IPS-18c (cell line): ENCODE data around the gene CCS.
A peak's percentile ranks its signal among the peaks of the same experiment; 100 is the strongest.
"Not testable (repeated sequence)": the region's sequence is repeated elsewhere in the genome, so short reads cannot be mapped to it uniquely, and the experiment has no call there.

Source experiments
- H3K4me3 ChIP-seq: 2 replicates; pipeline ENCODE4 v1.7.0; 2013; ENCODE audit warnings: low read depth, mild to moderate bottlenecking, low read length, moderate library complexity; ENCODE audit not compliant: insufficient read depth
- H3K9me3 ChIP-seq: one replicate; pipeline ENCODE4 v1.6.1; 2013; ENCODE audit warnings: mild to moderate bottlenecking, low read length, moderate library complexity; ENCODE audit not compliant: control insufficient read depth, insufficient read depth

The CCS gene, protein sequence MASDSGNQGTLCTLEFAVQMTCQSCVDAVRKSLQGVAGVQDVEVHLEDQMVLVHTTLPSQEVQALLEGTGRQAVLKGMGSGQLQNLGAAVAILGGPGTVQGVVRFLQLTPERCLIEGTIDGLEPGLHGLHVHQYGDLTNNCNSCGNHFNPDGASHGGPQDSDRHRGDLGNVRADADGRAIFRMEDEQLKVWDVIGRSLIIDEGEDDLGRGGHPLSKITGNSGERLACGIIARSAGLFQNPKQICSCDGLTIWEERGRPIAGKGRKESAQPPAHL

GRCh38 chr11:66592457-66593302, at the start of gene CCS, which contains the start of gene CCDC87:
CCS (plus strand) TSS chr11:66593185; CDS start chr11:66593262, 77 bp downstream.
CCDC87 (minus strand) TSS chr11:66593063; CDS start chr11:66593015, 48 bp downstream.
- peak within 1 kb of the TSS; percentile 56 for H3K4me3 ChIP-seq
- peaks cover 4% of the 10 kb centered on the region for H3K9me3 ChIP-seq

DNA sequence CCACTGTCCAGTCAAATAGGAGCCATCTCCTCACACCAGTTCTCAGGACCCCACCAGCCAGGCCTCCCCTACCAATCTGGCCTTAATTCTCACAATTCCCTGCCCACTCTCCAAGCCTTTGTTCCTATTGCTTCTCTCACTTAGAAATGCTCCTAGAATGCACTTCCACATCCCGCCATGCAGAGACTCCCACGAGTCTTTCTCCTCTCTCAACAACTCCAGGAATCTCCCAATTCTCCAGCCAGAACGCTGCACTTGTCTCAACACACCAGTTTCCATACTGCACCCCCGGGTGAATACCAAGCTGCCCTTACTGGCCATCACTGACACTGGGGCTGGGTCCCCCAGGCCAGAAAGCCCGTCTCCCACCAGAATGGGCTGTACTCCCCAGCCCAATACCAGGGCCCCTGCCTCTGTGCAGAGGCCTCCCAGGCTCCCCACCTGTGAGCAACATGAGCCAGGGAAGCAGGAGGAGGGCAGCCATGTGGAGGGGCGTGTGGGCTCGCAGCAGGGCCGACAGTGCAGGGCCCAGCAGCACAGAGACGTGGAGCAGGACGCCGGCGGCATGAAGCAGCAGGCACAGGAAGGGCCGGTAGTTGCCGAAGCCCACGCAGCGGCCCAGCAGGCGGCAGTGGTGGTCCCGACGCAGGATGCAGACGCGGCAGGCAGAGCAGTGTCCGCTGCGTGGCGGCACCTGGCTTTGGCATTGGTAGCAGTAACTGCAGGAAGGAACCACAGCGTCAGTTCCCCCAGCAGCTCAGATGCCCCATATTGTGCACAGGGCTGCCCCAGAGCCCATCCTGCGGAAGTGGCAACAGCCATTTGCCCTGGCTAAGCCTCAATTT, 49.5 kb upstream of the CCS start:
- H3K9me3 ChIP-seq = no peaks in the 10 kb centered on the region
- H3K4me3 ChIP-seq = no peak overlapping the region

- not testable (repeated sequence) for H3K9me3 ChIP-seq
- H3K4me3 ChIP-seq = peak overlapping the region; percentile 95; the same call in 1 of the 2 replicates
Measured at GRCh38 chr11:66544952-66545351, 48.0 kb upstream of the CCS start.

- Histone ChIP-seq H3K9me3 (no peaks in the 10 kb centered on the region), H3K4me3 (peak within 1 kb of the TSS; percentile 95)
Measured at GRCh38 chr11:66545701-66546367, 47.2 kb upstream of the CCS start, which contains the start of gene ZDHHC24. ZDHHC24 (minus strand) TSS chr11:66546048; CDS start chr11:66546003, 45 bp downstream.

DNA sequence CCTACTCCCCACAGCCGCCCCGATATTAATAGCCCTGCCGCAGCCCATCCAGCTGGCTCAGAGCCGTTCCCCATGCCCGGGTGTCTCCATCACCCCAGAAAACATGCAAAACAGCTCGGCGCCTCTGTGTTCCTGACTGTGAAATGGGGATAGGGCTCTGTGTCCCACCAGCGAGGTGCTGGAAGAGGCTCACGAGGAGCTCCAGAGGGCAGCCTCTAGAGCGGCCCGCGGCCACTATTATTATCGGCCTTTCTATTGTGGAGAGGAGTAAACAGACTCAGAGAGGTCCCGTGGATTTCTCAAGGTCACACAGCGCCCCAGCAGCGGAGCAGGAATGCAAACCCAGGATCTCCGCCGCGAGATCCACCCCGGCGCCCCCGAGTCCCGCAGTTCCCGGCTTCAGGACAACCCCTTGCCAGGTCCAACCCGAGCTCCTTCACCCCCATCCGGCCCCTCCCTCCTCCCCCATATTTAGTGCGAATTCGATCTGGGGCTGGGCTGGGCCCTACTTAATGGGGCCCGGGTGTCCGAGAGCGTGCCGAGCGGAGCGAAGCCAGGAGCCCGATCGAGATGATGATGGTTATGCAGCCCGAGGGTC, 46.5 kb upstream of the CCS start, which contains the start of gene ACTN3:
TSS of gene ACTN3 (plus strand) at position 536 of the 598 bp plus-strand sequence. CDS start at position 571, 35 bp downstream.
- H3K4me3 ChIP-seq = peak within 1 kb of the TSS; percentile 95
- no peaks in the 10 kb centered on the region for H3K9me3 ChIP-seq

GRCh38 chr11:66546966-66547661, 45.9 kb upstream of the CCS start:
- peak overlapping the region; percentile 95 for H3K4me3 ChIP-seq
- no peaks in the 10 kb centered on the region for H3K9me3 ChIP-seq

GRCh38 chr11:66547662-66548009, 45.3 kb upstream of the CCS start:
- Histone ChIP-seq H3K9me3 (no peaks in the 10 kb centered on the region), H3K4me3 (peak overlapping the region; percentile 95; the same call in 1 of the 2 replicates)

DNA sequence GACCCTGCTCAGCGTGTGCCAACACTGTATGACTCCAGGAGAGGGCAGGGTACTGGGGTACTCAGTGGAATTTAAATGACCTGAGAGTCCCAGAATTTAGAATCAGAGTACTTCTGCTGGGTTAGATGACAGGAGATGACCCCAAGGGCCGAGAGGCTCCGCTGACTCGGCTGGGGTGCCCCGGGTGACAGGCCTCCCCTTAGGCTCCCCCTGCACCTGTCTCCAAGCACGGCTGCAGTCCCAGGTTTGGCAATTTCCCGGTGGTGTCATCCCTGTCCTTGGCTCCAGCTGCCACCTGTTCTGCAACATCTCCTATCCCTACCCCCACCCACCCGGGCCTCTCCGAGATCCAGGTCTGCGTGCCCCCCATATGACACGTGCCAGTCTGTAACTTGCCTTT, 44.9 kb upstream of the CCS start:
- no peak overlapping the region; the same call in 1 of the 2 replicates for H3K4me3 ChIP-seq

GRCh38 chr11:66548774-66549630, 44.0 kb upstream of the CCS start:
- Histone ChIP-seq H3K4me3 (no peak overlapping the region), H3K9me3 (no peaks in the 10 kb centered on the region)

More for the DNA sequence above, 44.9 kb upstream of the CCS start:
- no peaks in the 10 kb centered on the region for H3K9me3 ChIP-seq

DNA sequence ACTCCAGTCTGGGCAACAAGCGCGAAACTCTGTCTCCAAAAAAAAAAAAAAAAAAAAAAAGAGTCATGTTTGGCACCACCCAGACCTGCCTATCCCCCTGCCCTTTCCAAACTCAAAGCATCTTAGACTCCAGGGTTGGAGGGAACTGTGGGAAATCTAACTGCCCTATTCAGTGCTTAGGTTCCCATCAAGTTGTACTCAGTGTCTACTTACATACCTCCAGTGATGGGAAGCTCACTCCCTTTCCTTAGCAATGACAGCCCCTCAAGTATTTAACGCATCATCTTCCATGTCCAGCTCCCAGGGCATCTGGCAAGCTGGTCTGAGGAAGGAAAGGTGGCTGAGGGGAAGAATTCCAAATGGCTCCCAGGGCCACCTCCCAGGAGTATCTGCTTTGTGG, 43.3 kb upstream of the CCS start:
- H3K4me3 ChIP-seq = no peak overlapping the region
- no peaks in the 10 kb centered on the region for H3K9me3 ChIP-seq

DNA sequence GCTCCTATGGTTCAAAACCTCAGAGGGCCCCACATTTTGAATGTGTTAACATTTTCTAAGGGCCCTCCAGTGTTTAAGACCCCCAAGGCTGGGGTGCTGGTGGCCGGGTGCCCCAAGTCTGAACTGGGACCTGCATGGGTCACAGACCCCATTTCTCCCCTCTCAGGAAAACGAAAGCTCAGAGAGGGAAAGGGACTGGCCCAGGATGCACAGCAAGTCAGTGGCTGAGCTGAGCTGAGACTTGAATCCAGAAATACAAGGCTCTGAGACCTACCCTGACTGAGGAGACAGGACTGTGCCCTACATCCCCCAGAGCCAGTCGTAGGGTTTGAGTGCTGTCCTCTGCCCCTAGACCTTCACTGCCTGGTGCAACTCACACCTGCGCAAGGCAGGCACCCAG, 42.1 kb upstream of the CCS start:
- H3K9me3 ChIP-seq = no peaks in the 10 kb centered on the region

DNA sequence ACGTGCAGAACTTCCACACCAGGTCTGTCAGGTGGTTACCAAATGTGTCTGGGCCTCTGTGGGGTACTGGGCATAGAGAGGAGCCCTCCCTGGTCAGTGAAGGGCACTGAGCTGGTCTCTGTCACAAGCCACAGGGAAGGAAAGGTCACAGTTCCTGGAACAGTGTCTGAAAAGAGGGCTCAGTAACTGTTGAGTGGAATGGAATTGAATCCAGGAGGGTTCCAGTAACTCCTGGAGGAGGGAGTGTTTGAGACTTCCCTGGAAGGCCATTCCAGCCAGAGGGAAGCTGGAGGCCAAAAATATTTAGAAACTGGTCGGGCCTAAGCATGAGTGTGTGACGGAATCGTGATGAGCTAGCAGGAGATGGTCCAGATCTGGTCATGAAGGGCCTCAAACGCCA, 38.4 kb upstream of the CCS start:
- H3K9me3 ChIP-seq = no peaks in the 10 kb centered on the region
- no peak overlapping the region for H3K4me3 ChIP-seq

More for the DNA sequence above, 42.1 kb upstream of the CCS start:
- H3K4me3 ChIP-seq = no peak overlapping the region

DNA sequence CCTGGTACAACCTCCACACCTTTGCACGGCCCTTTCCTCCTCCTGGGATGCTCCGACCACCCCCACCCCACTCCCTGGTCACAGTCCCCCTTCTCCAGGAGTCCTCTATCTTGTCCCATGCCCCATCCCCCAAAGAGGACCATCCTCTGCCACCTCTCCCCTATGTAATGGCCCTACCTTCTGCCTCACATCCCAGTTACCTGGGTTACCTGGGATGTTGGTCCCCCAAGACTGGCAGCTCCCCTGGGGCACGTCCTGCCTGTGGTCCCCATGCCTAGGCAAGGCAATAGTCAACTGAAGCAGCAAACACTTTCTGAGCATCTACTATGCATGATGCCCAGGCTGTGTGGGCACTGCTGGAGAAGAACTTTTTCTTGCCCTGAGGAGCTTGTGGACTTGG, 37.6 kb upstream of the CCS start:
- no peak overlapping the region for H3K4me3 ChIP-seq
- H3K9me3 ChIP-seq = no peaks in the 10 kb centered on the region

- no peak overlapping the region for H3K4me3 ChIP-seq
- H3K9me3 ChIP-seq = no peaks in the 10 kb centered on the region
Measured at GRCh38 chr11:66556086-66556485, 36.9 kb upstream of the CCS start.

DNA sequence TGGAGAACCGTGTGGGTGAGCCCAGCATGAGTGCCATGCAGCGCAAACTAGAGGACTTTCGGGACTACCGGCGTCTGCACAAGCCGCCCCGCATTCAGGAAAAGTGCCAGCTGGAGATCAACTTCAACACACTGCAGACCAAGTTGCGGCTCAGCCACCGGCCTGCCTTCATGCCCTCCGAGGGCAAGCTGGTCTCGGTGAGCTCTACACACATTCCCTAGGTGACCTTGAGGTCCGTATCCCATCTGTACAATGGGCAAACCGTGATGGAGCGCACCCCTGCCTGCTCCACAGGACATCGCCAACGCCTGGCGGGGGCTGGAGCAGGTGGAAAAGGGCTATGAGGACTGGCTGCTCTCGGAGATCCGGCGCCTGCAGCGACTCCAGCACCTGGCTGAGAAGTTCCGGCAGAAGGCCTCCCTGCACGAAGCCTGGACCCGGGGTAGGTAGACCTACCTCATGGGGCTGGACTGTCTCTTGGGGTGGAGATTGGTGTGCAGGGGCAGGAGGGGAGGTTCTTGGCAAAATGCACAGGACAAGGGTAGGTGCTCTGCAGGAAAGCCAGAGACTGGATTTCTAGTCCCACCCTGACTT, 35.2 kb upstream of the CCS start:
- no peak overlapping the region for H3K4me3 ChIP-seq
- no peaks in the 10 kb centered on the region for H3K9me3 ChIP-seq
